A549 treated with RU486 at 1 μM for 4 hours (cell line): Measurements from ENCODE around the gene MYOT. TPM values are rescaled to one million over a fixed set of nuclear protein-coding genes. Genes with fewer than 3 reads are reported as not detected.

ENCODE experiments used
- total RNA-seq: library from RNA; stranded (reverse); fragments of 200-300 nt; extraction: Qiagen RNA extraction; gene quantifications from 5 replicates; pipeline ENCODE4 v1.2.3, GENCODE V29; 2022; ENCODE audit warnings: low read depth

Gene MYOT
- total RNA-seq, result not detected in 5 replicates

DNA sequence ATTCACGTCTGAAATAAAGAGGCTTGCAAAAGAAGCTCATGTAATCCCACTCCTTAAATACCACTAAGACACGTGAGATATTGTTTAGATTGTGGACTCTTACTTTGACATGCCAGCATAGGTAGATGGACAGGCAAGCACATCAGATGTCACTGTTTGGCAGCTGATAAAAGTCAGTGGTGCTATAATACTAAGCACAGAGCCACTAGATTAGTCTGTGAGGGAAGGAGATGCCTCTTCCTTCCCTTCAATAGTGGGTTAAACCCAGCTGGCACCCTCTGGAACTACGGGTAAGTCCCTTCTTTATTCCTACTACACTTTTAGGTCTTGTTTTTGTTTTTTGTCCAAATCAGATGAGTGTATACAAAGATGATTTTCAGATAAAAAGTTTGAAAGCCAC lies at the start of gene MYOT:
Gene MYOT, plus strand, starts transcription at position 197 of the 400 bp plus-strand sequence. CDS start 2,792 bp downstream, outside the sequence.

DNA sequence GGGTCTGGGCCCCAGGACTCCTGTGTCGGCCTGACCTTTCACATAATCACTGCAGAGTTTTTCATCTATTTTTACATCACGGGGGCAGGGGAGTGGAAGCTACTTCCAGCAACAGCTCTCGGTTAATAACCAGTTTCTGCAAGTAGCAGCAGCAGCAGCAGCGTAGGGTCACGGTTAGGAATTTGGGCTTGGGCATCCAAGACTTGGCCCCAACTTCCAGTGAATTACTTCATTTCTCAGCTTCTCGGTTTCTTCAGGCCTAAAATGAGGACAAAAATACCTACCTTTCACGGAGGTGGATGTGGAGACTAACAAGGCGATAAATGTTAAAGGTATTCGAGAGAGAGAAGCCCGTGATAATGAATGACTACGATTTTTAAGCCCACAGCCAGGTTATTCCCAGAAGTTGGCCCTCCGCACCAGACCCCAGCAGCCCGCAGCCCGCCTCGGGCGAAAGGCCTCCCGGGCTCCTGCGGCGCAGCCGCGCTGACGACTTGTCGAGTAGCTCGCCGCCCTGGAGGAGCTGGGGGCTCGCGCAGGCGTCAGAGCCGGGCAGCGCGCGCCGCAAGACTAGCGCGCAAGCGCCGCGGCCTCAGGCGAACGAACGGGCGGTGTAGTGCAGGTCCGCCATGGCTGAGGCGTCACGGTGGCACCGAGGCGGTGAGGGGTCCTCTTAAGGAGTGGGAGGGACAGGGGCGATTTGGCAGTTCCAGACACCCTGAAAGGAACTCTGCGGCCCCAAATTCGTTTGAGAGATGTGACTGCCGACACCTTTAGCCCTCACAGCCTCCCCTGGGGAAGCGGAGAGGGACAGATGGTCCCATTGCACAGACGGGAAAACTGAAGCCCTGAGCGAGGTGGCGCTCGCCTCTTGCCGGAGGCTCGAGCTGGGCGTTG lies 21.5 kb downstream of the MYOT start, which contains the start of gene PKD2L2:
Gene PKD2L2, plus strand, starts transcription at position 595 of the 897 bp plus-strand sequence. Its CDS starts 35 bp downstream, at position 630.

Other genes starting within 250 kb of the MYOT start
- 0.14 to 0.39 TPM (median 0.18 TPM) in 5 replicates for gene KLHL3, start 131.8 kb upstream of the MYOT start, total RNA-seq
- gene HNRNPA0, start 113.5 kb upstream of the MYOT start, total RNA-seq, result 42.1 to 55.8 TPM (median 53.1 TPM) in 5 replicates
- gene PKD2L2, start 21.6 kb downstream of the MYOT start, total RNA-seq, result not detected in 5 replicates
- gene FAM13B, start 165.2 kb downstream of the MYOT start, total RNA-seq, result 10.9 to 15.6 TPM (median 12.6 TPM) in 5 replicates
- gene WNT8A, start 216.2 kb downstream of the MYOT start, total RNA-seq, result not detected in 5 replicates